HEK293 (cell line): ENCODE measurements around the gene TGIF1.
A peak's percentile ranks its signal among the peaks of the same experiment; 100 is the strongest.

ENCODE experiments used
- EGR2 ChIP-seq: fragments of 450-650 bp; formaldehyde crosslinking; IDR thresholded peaks from 2 replicates; pipeline ENCODE4 v1.5.1; 2016; ENCODE audit warnings: low read depth, missing biosample characterization, missing genetic modification characterization
- HOXD13 ChIP-seq: sonication (generic); formaldehyde crosslinking; IDR thresholded peaks from 2 replicates; pipeline ENCODE4 v1.8.0; 2022; ENCODE audit warnings: missing genetic modification reagents, borderline replicate concordance
- KLF16 ChIP-seq: fragments of 450-650 bp; formaldehyde crosslinking; IDR thresholded peaks from 2 replicates; pipeline ENCODE4 v1.5.1; 2017; ENCODE audit warnings: missing biosample characterization, missing genetic modification characterization
- KLF7 ChIP-seq: fragments of 450-650 bp; formaldehyde crosslinking; IDR thresholded peaks from 2 replicates; pipeline ENCODE4 v1.5.1; 2016; ENCODE audit warnings: missing biosample characterization, missing genetic modification characterization, borderline replicate concordance
- PRDM1 ChIP-seq: fragments of 450-650 bp; formaldehyde crosslinking; IDR thresholded peaks from 2 replicates; pipeline ENCODE4; 2016; ENCODE audit warnings: missing biosample characterization, missing genetic modification characterization
- TRIM28 ChIP-seq: IDR thresholded peaks from 2 replicates; pipeline ENCODE4 v1.6.1; 2011; ENCODE audit warnings: low read length, control low read depth, borderline replicate concordance
- YY1 ChIP-seq: fragments of 450-650 bp; formaldehyde crosslinking; IDR thresholded peaks from 2 replicates; pipeline ENCODE4 v1.5.1; 2018; ENCODE audit warnings: missing biosample characterization, missing genetic modification characterization
- ZBTB1 ChIP-seq: fragments of 450-650 bp; formaldehyde crosslinking; IDR thresholded peaks from 2 replicates; pipeline ENCODE4 v1.5.1; 2016; ENCODE audit warnings: missing biosample characterization, missing genetic modification characterization
- ZBTB11 ChIP-seq: fragments of 450-650 bp; formaldehyde crosslinking; conservative IDR thresholded peaks from 2 replicates; pipeline ENCODE4 v1.5.1; 2016; ENCODE audit warnings: low read depth, missing biosample characterization, missing genetic modification characterization
- ZBTB17 ChIP-seq: fragments of 450-650 bp; formaldehyde crosslinking; IDR thresholded peaks from 2 replicates; pipeline ENCODE4 v1.5.1; 2016; ENCODE audit warnings: missing biosample characterization, missing genetic modification characterization
- ZBTB20 ChIP-seq: fragments of 450-650 bp; formaldehyde crosslinking; IDR thresholded peaks from 2 replicates; pipeline ENCODE4 v1.5.1; 2016; ENCODE audit warnings: missing biosample characterization, missing genetic modification characterization
- ZFP3 ChIP-seq: fragments of 450-650 bp; formaldehyde crosslinking; IDR thresholded peaks from 2 replicates; pipeline ENCODE4 v1.5.1; 2016; ENCODE audit warnings: low read depth, missing biosample characterization, missing genetic modification characterization
- ZNF174 ChIP-seq: fragments of 450-650 bp; formaldehyde crosslinking; IDR thresholded peaks from 2 replicates; pipeline ENCODE4 v1.5.0; 2017; ENCODE audit warnings: missing biosample characterization, mild to moderate bottlenecking, missing genetic modification characterization
- ZNF175 ChIP-seq: fragments of 450-650 bp; formaldehyde crosslinking; IDR thresholded peaks from 2 replicates; pipeline ENCODE4 v1.5.1; 2016; ENCODE audit warnings: missing biosample characterization, missing genetic modification characterization
- ZNF274 ChIP-seq, 2 experiments: fragments of 200-500 bp in 1 of 2; fragments of 450-650 bp in 1 of 2; sonication (Bioruptor generic) in 1 of 2; formaldehyde crosslinking in 1 of 2; IDR thresholded peaks; 2 replicates each; pipeline versions ENCODE4 v1.5.1 to v1.6.1; 2014 to 2016; ENCODE audit warnings: borderline replicate concordance in 1 of 2, inconsistent platforms in 1 of 2, low read length in 1 of 2, missing biosample characterization in 1 of 2, missing genetic modification characterization in 1 of 2
- ZNF280D ChIP-seq: fragments of 450-650 bp; formaldehyde crosslinking; IDR thresholded peaks from 2 replicates; pipeline ENCODE4 v1.5.1; 2016; ENCODE audit warnings: missing biosample characterization, missing genetic modification characterization
- ZNF350 ChIP-seq: fragments of 450-650 bp; formaldehyde crosslinking; IDR thresholded peaks from 2 replicates; pipeline ENCODE4 v1.5.0; 2017; ENCODE audit warnings: missing biosample characterization, mild to moderate bottlenecking, missing genetic modification characterization
- ZNF366 ChIP-seq: fragments of 450-650 bp; formaldehyde crosslinking; conservative IDR thresholded peaks from 2 replicates; pipeline ENCODE4 v1.5.1; 2016; ENCODE audit warnings: missing biosample characterization, missing genetic modification characterization
- ZNF501 ChIP-seq: fragments of 450-650 bp; formaldehyde crosslinking; IDR thresholded peaks from 2 replicates; pipeline ENCODE4 v1.5.1; 2016; ENCODE audit warnings: missing biosample characterization, missing genetic modification characterization
- ZNF514 ChIP-seq: fragments of 450-650 bp; formaldehyde crosslinking; IDR thresholded peaks from 2 replicates; pipeline ENCODE4 v1.5.1; 2016; ENCODE audit warnings: missing biosample characterization, missing genetic modification characterization
- ZNF529 ChIP-seq: fragments of 450-650 bp; formaldehyde crosslinking; IDR thresholded peaks from 2 replicates; pipeline ENCODE4 v1.5.1; 2017; ENCODE audit warnings: missing genetic modification characterization, missing biosample characterization; ENCODE audit not compliant: insufficient replicate concordance
- ZNF548 ChIP-seq: fragments of 450-650 bp; formaldehyde crosslinking; IDR thresholded peaks from 2 replicates; pipeline ENCODE4 v1.5.1; 2016; ENCODE audit warnings: missing biosample characterization, missing genetic modification characterization
- ZNF623 ChIP-seq: fragments of 450-650 bp; formaldehyde crosslinking; IDR thresholded peaks from 2 replicates; pipeline ENCODE4 v1.5.1; 2016; ENCODE audit warnings: missing biosample characterization, missing genetic modification characterization
- ZNF747 ChIP-seq: fragments of 450-650 bp; formaldehyde crosslinking; IDR thresholded peaks from 2 replicates; pipeline ENCODE4 v1.5.1; 2016; ENCODE audit warnings: missing biosample characterization, missing genetic modification characterization
- ZNF768 ChIP-seq: fragments of 450-650 bp; formaldehyde crosslinking; IDR thresholded peaks from 2 replicates; pipeline ENCODE4 v1.5.1; 2018; ENCODE audit warnings: missing biosample characterization, mild to moderate bottlenecking, missing genetic modification characterization
- ZNF777 ChIP-seq: fragments of 450-650 bp; formaldehyde crosslinking; IDR thresholded peaks from 2 replicates; pipeline ENCODE4 v1.5.1; 2017; ENCODE audit warnings: missing biosample characterization, missing genetic modification characterization, borderline replicate concordance
- ZNF843 ChIP-seq: fragments of 450-650 bp; formaldehyde crosslinking; IDR thresholded peaks from 2 replicates; pipeline ENCODE4 v1.5.1; 2016; ENCODE audit warnings: missing biosample characterization, missing genetic modification characterization
- TF ChIP-seq, protein P1 (sequence below): fragments of 450-650 bp; IDR thresholded peaks from 2 replicates; pipeline ENCODE4 v1.5.1; 2018; ENCODE audit warnings: missing biosample characterization, mild to moderate bottlenecking, missing genetic modification characterization
- TF ChIP-seq, protein P2 (sequence below): fragments of 450-650 bp; formaldehyde crosslinking; IDR thresholded peaks from 2 replicates; pipeline ENCODE4 v1.5.1; 2016; ENCODE audit warnings: missing biosample characterization, missing genetic modification characterization

TGIF1 gene

DNA sequence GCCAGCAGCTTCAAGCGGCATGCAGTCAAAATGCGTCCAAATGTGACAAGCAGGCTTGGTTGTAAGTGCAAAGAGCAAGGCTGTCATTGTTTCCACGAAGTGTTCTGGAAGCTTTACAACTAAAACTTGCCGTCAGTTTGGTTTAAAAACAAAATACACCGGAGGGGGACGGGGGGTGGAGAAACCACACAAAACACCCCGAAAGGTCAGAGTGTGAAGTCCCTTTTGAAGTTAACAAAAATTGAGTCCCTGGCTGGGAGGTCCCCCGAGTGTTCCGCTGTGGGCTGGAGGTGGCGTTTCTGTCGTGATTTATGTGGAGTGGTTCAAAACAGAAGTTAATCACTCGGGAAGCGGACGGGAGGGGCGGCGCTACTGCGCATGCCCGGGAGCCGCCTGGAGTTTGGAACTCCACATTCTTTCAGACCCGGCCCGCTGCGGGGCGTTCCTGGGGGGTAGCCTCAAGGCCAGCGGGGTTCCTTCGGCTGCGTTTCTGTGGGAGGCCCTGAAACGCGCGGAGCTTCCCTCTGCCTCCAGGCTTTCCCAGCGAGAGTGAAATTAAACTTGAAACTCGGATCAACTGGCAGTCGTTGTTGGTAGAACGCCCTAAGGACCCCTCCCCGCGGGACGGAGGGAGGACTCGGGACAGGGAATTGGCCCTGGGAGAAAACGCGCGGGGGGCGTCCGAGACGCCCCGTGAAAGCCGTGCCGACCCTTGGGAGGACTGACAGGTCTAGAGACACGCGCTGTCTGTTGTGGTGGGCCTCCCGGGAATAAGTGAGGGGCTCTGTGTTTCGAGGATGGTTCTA lies 1.4 kb downstream of the TGIF1 start (continued):
- TF ChIP-seq ZBTB11 (tag by site-specific recombination): no peak
- TF ChIP-seq EGR2: no peak
- TF ChIP-seq KLF16: no peak
- TF ChIP-seq, protein P1, sequence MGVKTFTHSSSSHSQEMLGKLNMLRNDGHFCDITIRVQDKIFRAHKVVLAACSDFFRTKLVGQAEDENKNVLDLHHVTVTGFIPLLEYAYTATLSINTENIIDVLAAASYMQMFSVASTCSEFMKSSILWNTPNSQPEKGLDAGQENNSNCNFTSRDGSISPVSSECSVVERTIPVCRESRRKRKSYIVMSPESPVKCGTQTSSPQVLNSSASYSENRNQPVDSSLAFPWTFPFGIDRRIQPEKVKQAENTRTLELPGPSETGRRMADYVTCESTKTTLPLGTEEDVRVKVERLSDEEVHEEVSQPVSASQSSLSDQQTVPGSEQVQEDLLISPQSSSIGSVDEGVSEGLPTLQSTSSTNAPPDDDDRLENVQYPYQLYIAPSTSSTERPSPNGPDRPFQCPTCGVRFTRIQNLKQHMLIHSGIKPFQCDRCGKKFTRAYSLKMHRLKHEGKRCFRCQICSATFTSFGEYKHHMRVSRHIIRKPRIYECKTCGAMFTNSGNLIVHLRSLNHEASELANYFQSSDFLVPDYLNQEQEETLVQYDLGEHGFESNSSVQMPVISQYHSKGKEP: peak; percentile 26
- no peak for TF ChIP-seq ZNF175 (tag by site-specific recombination)
- TF ChIP-seq ZNF548 (tag by site-specific recombination): no peak
- TF ChIP-seq HOXD13 (CRISPR knock-in tag): no peak
- TF ChIP-seq ZBTB17 (tag by site-specific recombination): no peak
- TF ChIP-seq ZNF174 (tag by site-specific recombination): no peak
- TF ChIP-seq, protein P2, sequence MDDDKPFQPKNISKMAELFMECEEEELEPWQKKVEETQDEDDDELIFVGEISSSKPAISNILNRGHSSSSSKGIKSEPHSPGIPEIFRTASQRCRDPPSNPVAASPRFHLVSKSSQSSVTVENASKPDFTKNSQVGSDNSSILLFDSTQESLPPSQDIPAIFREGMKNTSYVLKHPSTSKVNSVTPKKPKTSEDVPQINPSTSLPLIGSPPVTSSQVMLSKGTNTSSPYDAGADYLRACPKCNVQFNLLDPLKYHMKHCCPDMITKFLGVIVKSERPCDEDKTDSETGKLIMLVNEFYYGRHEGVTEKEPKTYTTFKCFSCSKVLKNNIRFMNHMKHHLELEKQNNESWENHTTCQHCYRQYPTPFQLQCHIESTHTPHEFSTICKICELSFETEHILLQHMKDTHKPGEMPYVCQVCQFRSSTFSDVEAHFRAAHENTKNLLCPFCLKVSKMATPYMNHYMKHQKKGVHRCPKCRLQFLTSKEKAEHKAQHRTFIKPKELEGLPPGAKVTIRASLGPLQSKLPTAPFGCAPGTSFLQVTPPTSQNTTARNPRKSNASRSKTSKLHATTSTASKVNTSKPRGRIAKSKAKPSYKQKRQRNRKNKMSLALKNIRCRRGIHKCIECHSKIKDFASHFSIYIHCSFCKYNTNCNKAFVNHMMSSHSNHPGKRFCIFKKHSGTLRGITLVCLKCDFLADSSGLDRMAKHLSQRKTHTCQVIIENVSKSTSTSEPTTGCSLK (tag by site-specific recombination): no peak
- no peak for TF ChIP-seq ZFP3 (tag by site-specific recombination)
- no peak for TF ChIP-seq ZBTB1
- TF ChIP-seq ZNF529: no peak
- no peak for TF ChIP-seq ZNF777
- no peak for TF ChIP-seq YY1 (tag by site-specific recombination)
- TF ChIP-seq ZNF843 (tag by site-specific recombination): no peak; the same call in 1 of the 2 replicates
- TF ChIP-seq ZNF501: no peak
- TF ChIP-seq KLF7 (tag by site-specific recombination): no peak
- no peak for TF ChIP-seq ZNF768
- no peak for TF ChIP-seq ZNF274 (IDR thresholded peaks at IDR 0.05; ENCODE audit: low read length)
- no peak for TF ChIP-seq ZNF274 (tag by site-specific recombination; IDR thresholded peaks at IDR 0.05; ENCODE audit: borderline replicate concordance)
- no peak for TF ChIP-seq ZNF350
- no peak for TF ChIP-seq PRDM1 (tag by site-specific recombination)
- no peak for TF ChIP-seq ZNF280D (tag by site-specific recombination)
- TF ChIP-seq ZNF747 (tag by site-specific recombination): no peak
- no peak for TF ChIP-seq TRIM28
- TF ChIP-seq ZBTB20 (tag by site-specific recombination): no peak
- TF ChIP-seq ZNF514 (tag by site-specific recombination): no peak
- peak; percentile 4; the same call in 1 of the 2 replicates for TF ChIP-seq ZNF623 (tag by site-specific recombination)
- no peak; the same call in 1 of the 2 replicates for TF ChIP-seq ZNF366 (tag by site-specific recombination)
